Skin of body (tissue), 2 donors: ENCODE data around the gene RAB40AL. TPM values are rescaled to one million over a fixed set of nuclear protein-coding genes. Genes with fewer than 3 reads are reported as not detected.

Source experiments
- DNase-seq: peaks from one replicate; lab custom pipeline; 2025; lab: John Stamatoyannopoulos, UW
- total RNA-seq: library from RNA; depleted of rRNA; stranded (reverse); fragments of >200 nt; gene quantifications from one replicate; pipeline ENCODE4 v1.2.3, GENCODE V29; 2014

RAB40AL gene
- total RNA-seq, 1 donor from 2014 or later: 0.59 TPM

- DNase-seq: no peak
These were observed 42.5 kb downstream of the RAB40AL start for GRCh38 chrX:102979536-102979935.

GRCh38 chrX:102983205-102983604 lies 46.1 kb downstream of the RAB40AL start:
- DNase-seq: no peak

DNA sequence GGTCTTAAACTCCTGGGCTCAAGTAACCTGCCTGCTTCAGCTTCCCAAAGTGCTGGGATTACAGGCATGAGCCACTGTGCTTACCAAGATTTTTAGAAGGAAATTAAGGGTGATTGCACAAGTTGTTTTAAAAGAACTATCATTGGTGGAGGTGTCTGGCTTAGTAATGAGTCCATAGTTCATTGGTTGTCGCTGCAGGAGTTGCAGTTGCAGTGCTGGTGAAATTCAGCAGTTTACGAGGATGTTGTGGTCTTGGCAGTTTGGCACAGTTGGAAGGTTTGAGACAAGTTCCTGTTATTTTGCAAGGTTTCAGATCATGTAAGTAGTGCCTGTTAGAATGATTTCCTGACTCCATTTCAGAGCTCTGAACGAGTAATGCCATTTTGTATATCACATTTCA lies 48.1 kb downstream of the RAB40AL start:
- DNase-seq: no peak

Other genes starting within 250 kb of the RAB40AL start
- gene GPRASP2, start 224.8 kb upstream of the RAB40AL start, total RNA-seq: 24.9 TPM
- 8.4 TPM for gene GPRASP3, start 216.5 kb upstream of the RAB40AL start, total RNA-seq
- gene BEX1, start 126.9 kb downstream of the RAB40AL start, total RNA-seq: 0.30 TPM
- not detected for gene NXF3, start 155.9 kb downstream of the RAB40AL start, total RNA-seq